ENCODE results near the gene TAAR5.
"Not testable (repeated sequence)": the region's sequence is repeated elsewhere in the genome, so short reads cannot be mapped to it uniquely, and the experiment has no call there.

TAAR5 gene

GRCh38 chr6:132612449-132613108, 23.0 kb upstream of the TAAR5 start:
- Histone ChIP-seq H3K9me3 (ENCODE audit: control insufficient read depth, low read length) (no peaks in the 10 kb centered on the region), H3K36me3 (ENCODE audit: control insufficient read depth, insufficient read depth, low read length) (no peaks in the 10 kb centered on the region), H3K4me3 (ENCODE audit: insufficient read depth, low read depth, low read length) (no peak overlapping the region), H3K27ac (ENCODE audit: insufficient read depth, low read depth, low read length, poor library complexity, severe bottlenecking) (no peak overlapping the region), H3K4me1 (ENCODE audit: control insufficient read depth, insufficient read depth, low read length) (peaks cover 10% of the 10 kb centered on the region), H3K27me3 (ENCODE audit: control insufficient read depth, insufficient read depth, low read length, poor library complexity, severe bottlenecking) (no peaks in the 10 kb centered on the region)
- WGBS, 2 experiments = 98 to 100% methylated on average over 1 to 2 of the region's 4 CpGs

GRCh38 chr6:132611616-132612015, 22.1 kb upstream of the TAAR5 start:
- Histone ChIP-seq H3K36me3 (ENCODE audit: control insufficient read depth, insufficient read depth, low read length) (no peaks in the 10 kb centered on the region), H3K27ac (ENCODE audit: insufficient read depth, low read depth, low read length, poor library complexity, severe bottlenecking) (no peak overlapping the region), H3K27me3 (ENCODE audit: control insufficient read depth, insufficient read depth, low read length, poor library complexity, severe bottlenecking) (no peaks in the 10 kb centered on the region), H3K9me3 (ENCODE audit: control insufficient read depth, low read length) (no peaks in the 10 kb centered on the region), H3K4me1 (ENCODE audit: control insufficient read depth, insufficient read depth, low read length) (peaks cover 5% of the 10 kb centered on the region), H3K4me3 (ENCODE audit: insufficient read depth, low read depth, low read length) (no peak overlapping the region)
- WGBS, 2 experiments = 97 to 100% methylated on average over 2 of the region's 2 CpGs

- Histone ChIP-seq H3K9me3 (ENCODE audit: control insufficient read depth, low read length) (no peaks in the 10 kb centered on the region), H3K4me3 (ENCODE audit: insufficient read depth, low read depth, low read length) (no peak overlapping the region), H3K4me1 (ENCODE audit: control insufficient read depth, insufficient read depth, low read length) (no peaks in the 10 kb centered on the region), H3K27ac (ENCODE audit: insufficient read depth, low read depth, low read length, poor library complexity, severe bottlenecking) (no peak overlapping the region), H3K36me3 (ENCODE audit: control insufficient read depth, insufficient read depth, low read length) (no peaks in the 10 kb centered on the region), H3K27me3 (ENCODE audit: control insufficient read depth, insufficient read depth, low read length, poor library complexity, severe bottlenecking) (no peaks in the 10 kb centered on the region)
- WGBS, 2 experiments = 86 to 98% methylated on average over 4 to 5 of the region's 5 CpGs
These were observed 18.1 kb upstream of the TAAR5 start for GRCh38 chr6:132607544-132608233.

GRCh38 chr6:132604635-132605152, 15.2 kb upstream of the TAAR5 start:
- Histone ChIP-seq H3K9me3 (ENCODE audit: control insufficient read depth, low read length) (no peaks in the 10 kb centered on the region), H3K27ac (ENCODE audit: insufficient read depth, low read depth, low read length, poor library complexity, severe bottlenecking) (no peak overlapping the region), H3K4me1 (ENCODE audit: control insufficient read depth, insufficient read depth, low read length) (no peaks in the 10 kb centered on the region), H3K36me3 (ENCODE audit: control insufficient read depth, insufficient read depth, low read length) (no peaks in the 10 kb centered on the region), H3K4me3 (ENCODE audit: insufficient read depth, low read depth, low read length) (no peak overlapping the region), H3K27me3 (ENCODE audit: control insufficient read depth, insufficient read depth, low read length, poor library complexity, severe bottlenecking) (no peaks in the 10 kb centered on the region)
- 91 to 92% methylated on average over 8 of the region's 8 CpGs for WGBS, 2 experiments

GRCh38 chr6:132600900-132601299, 11.4 kb upstream of the TAAR5 start:
- not testable (repeated sequence) for H3K4me3 ChIP-seq (ENCODE audit: insufficient read depth, low read depth, low read length); H3K4me1 ChIP-seq (ENCODE audit: control insufficient read depth, insufficient read depth, low read length); H3K9me3 ChIP-seq (ENCODE audit: control insufficient read depth, low read length); H3K27me3 ChIP-seq (ENCODE audit: control insufficient read depth, insufficient read depth, low read length, poor library complexity, severe bottlenecking); H3K36me3 ChIP-seq (ENCODE audit: control insufficient read depth, insufficient read depth, low read length); H3K27ac ChIP-seq (ENCODE audit: insufficient read depth, low read depth, low read length, poor library complexity, severe bottlenecking)

GRCh38 chr6:132598473-132598872, 8.9 kb upstream of the TAAR5 start:
- H3K27ac ChIP-seq (ENCODE audit: insufficient read depth, low read depth, low read length, poor library complexity, severe bottlenecking) = no peak overlapping the region
- H3K36me3 ChIP-seq (ENCODE audit: control insufficient read depth, insufficient read depth, low read length) = no peaks in the 10 kb centered on the region
- H3K4me1 ChIP-seq (ENCODE audit: control insufficient read depth, insufficient read depth, low read length) = no peaks in the 10 kb centered on the region
- no peaks in the 10 kb centered on the region for H3K9me3 ChIP-seq (ENCODE audit: control insufficient read depth, low read length)
- H3K4me3 ChIP-seq (ENCODE audit: insufficient read depth, low read depth, low read length) = no peak overlapping the region
- H3K27me3 ChIP-seq (ENCODE audit: control insufficient read depth, insufficient read depth, low read length, poor library complexity, severe bottlenecking) = no peaks in the 10 kb centered on the region
- WGBS, 2 experiments = 55 to 57% methylated on average over 3 of the region's 3 CpGs

GRCh38 chr6:132596201-132596600, 6.7 kb upstream of the TAAR5 start:
- no peaks in the 10 kb centered on the region for H3K27me3 ChIP-seq (ENCODE audit: control insufficient read depth, insufficient read depth, low read length, poor library complexity, severe bottlenecking)
- no peak overlapping the region for H3K27ac ChIP-seq (ENCODE audit: insufficient read depth, low read depth, low read length, poor library complexity, severe bottlenecking)
- 86 to 94% methylated on average over 5 to 6 of the region's 6 CpGs for WGBS, 2 experiments

GRCh38 chr6:132592855-132593254, 3.3 kb upstream of the TAAR5 start:
- H3K4me3 ChIP-seq (ENCODE audit: insufficient read depth, low read depth, low read length) = no peak overlapping the region
- H3K27me3 ChIP-seq (ENCODE audit: control insufficient read depth, insufficient read depth, low read length, poor library complexity, severe bottlenecking) = no peaks in the 10 kb centered on the region
- H3K4me1 ChIP-seq (ENCODE audit: control insufficient read depth, insufficient read depth, low read length) = no peaks in the 10 kb centered on the region
- no peaks in the 10 kb centered on the region for H3K36me3 ChIP-seq (ENCODE audit: control insufficient read depth, insufficient read depth, low read length)
- H3K9me3 ChIP-seq (ENCODE audit: control insufficient read depth, low read length) = no peaks in the 10 kb centered on the region
- 89 to 92% methylated on average over 2 of the region's 2 CpGs for WGBS, 2 experiments
- H3K27ac ChIP-seq (ENCODE audit: insufficient read depth, low read depth, low read length, poor library complexity, severe bottlenecking) = no peak overlapping the region

More at GRCh38 chr6:132596201-132596600, 6.7 kb upstream of the TAAR5 start:
- no peaks in the 10 kb centered on the region for H3K9me3 ChIP-seq (ENCODE audit: control insufficient read depth, low read length)
- no peak overlapping the region for H3K4me3 ChIP-seq (ENCODE audit: insufficient read depth, low read depth, low read length)
- H3K36me3 ChIP-seq (ENCODE audit: control insufficient read depth, insufficient read depth, low read length) = no peaks in the 10 kb centered on the region
- no peaks in the 10 kb centered on the region for H3K4me1 ChIP-seq (ENCODE audit: control insufficient read depth, insufficient read depth, low read length)

- no peak overlapping the region for H3K4me3 ChIP-seq (ENCODE audit: insufficient read depth, low read depth, low read length)
- no peaks in the 10 kb centered on the region for H3K9me3 ChIP-seq (ENCODE audit: control insufficient read depth, low read length)
These were observed 821 bp upstream of the TAAR5 start for GRCh38 chr6:132590362-132590761.

GRCh38 chr6:132587424-132587823, 2.1 kb downstream of the TAAR5 start:
- Histone ChIP-seq H3K36me3 (ENCODE audit: control insufficient read depth, insufficient read depth, low read length) (no peaks in the 10 kb centered on the region), H3K4me3 (ENCODE audit: insufficient read depth, low read depth, low read length) (no peak overlapping the region), H3K27ac (ENCODE audit: insufficient read depth, low read depth, low read length, poor library complexity, severe bottlenecking) (no peak overlapping the region), H3K4me1 (ENCODE audit: control insufficient read depth, insufficient read depth, low read length) (no peaks in the 10 kb centered on the region), H3K27me3 (ENCODE audit: control insufficient read depth, insufficient read depth, low read length, poor library complexity, severe bottlenecking) (no peaks in the 10 kb centered on the region), H3K9me3 (ENCODE audit: control insufficient read depth, low read length) (no peaks in the 10 kb centered on the region)
- WGBS, 2 experiments = 92 to 95% methylated on average over 1 of the region's 2 CpGs

More at GRCh38 chr6:132590362-132590761, 821 bp upstream of the TAAR5 start:
- no peak overlapping the region for H3K27ac ChIP-seq (ENCODE audit: insufficient read depth, low read depth, low read length, poor library complexity, severe bottlenecking)
- WGBS, 2 experiments = 75 to 96% methylated on average over 1 of the region's 1 CpG
- no peaks in the 10 kb centered on the region for H3K36me3 ChIP-seq (ENCODE audit: control insufficient read depth, insufficient read depth, low read length)
- no peaks in the 10 kb centered on the region for H3K4me1 ChIP-seq (ENCODE audit: control insufficient read depth, insufficient read depth, low read length)
- no peaks in the 10 kb centered on the region for H3K27me3 ChIP-seq (ENCODE audit: control insufficient read depth, insufficient read depth, low read length, poor library complexity, severe bottlenecking)
